Measurements from ENCODE around the gene FOXQ1. TPM values are rescaled to one million over a fixed set of nuclear protein-coding genes. Genes with fewer than 3 reads are reported as not detected.

FOXQ1 gene
- total and polyA plus RNA-seq, 2 of the 13 experiments (the other 11 are each of a cell fraction or from before 2014, with no cell fraction given): 35.2 to 39.8 TPM

DNA sequence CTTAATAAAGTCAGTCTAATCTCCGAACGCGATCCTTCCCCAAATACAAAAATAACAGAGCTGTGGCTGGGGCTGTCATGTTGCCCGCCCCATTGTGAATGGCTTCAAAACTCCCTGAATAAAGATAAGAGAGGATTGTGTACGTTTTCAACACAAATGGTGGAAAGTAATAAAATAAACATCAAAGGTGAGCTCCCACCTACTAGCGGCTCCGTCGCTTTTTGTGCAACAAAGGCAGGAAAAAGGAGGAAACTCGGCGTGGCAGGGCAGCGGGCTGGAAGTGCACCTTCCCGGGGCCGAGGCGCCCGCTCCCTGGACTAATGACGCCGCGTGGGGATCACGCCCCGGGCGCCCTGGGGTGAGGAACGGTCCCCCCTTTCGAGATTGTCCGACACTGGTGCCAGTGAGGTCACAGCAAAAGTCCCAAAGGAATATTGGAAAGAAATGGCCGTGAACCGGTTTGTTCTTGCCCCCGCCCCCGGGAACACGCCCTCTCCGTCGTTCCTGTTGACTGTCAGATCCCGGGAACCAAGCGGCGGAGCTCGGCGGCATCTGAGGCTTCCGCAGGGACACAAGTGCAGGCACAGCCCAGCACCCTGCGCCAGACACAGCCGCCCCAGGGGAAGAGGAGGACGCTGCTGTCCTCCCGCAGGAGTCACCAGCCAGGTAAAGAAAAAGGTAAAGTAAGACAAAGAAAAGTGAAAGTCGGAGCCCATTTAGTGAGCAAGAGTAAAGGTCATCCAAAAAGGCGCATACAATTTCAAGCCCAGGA lies 1.1 kb upstream of the FOXQ1 start (continued):
- TF ChIP-seq, protein P1, sequence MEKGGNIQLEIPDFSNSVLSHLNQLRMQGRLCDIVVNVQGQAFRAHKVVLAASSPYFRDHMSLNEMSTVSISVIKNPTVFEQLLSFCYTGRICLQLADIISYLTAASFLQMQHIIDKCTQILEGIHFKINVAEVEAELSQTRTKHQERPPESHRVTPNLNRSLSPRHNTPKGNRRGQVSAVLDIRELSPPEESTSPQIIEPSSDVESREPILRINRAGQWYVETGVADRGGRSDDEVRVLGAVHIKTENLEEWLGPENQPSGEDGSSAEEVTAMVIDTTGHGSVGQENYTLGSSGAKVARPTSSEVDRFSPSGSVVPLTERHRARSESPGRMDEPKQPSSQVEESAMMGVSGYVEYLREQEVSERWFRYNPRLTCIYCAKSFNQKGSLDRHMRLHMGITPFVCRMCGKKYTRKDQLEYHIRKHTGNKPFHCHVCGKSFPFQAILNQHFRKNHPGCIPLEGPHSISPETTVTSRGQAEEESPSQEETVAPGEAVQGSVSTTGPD (CRISPR knock-in tag; IDR thresholded peaks at IDR 0.05): peak; percentile 73
- TF ChIP-seq, protein P2, sequence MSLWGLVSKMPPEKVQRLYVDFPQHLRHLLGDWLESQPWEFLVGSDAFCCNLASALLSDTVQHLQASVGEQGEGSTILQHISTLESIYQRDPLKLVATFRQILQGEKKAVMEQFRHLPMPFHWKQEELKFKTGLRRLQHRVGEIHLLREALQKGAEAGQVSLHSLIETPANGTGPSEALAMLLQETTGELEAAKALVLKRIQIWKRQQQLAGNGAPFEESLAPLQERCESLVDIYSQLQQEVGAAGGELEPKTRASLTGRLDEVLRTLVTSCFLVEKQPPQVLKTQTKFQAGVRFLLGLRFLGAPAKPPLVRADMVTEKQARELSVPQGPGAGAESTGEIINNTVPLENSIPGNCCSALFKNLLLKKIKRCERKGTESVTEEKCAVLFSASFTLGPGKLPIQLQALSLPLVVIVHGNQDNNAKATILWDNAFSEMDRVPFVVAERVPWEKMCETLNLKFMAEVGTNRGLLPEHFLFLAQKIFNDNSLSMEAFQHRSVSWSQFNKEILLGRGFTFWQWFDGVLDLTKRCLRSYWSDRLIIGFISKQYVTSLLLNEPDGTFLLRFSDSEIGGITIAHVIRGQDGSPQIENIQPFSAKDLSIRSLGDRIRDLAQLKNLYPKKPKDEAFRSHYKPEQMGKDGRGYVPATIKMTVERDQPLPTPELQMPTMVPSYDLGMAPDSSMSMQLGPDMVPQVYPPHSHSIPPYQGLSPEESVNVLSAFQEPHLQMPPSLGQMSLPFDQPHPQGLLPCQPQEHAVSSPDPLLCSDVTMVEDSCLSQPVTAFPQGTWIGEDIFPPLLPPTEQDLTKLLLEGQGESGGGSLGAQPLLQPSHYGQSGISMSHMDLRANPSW (CRISPR knock-in tag; IDR thresholded peaks at IDR 0.05; ENCODE audit: borderline replicate concordance): no peak
- no peak for TF ChIP-seq ZNF101 (CRISPR knock-in tag; IDR thresholded peaks at IDR 0.05; ENCODE audit: borderline replicate concordance, low read depth)
- TF ChIP-seq, protein P3, sequence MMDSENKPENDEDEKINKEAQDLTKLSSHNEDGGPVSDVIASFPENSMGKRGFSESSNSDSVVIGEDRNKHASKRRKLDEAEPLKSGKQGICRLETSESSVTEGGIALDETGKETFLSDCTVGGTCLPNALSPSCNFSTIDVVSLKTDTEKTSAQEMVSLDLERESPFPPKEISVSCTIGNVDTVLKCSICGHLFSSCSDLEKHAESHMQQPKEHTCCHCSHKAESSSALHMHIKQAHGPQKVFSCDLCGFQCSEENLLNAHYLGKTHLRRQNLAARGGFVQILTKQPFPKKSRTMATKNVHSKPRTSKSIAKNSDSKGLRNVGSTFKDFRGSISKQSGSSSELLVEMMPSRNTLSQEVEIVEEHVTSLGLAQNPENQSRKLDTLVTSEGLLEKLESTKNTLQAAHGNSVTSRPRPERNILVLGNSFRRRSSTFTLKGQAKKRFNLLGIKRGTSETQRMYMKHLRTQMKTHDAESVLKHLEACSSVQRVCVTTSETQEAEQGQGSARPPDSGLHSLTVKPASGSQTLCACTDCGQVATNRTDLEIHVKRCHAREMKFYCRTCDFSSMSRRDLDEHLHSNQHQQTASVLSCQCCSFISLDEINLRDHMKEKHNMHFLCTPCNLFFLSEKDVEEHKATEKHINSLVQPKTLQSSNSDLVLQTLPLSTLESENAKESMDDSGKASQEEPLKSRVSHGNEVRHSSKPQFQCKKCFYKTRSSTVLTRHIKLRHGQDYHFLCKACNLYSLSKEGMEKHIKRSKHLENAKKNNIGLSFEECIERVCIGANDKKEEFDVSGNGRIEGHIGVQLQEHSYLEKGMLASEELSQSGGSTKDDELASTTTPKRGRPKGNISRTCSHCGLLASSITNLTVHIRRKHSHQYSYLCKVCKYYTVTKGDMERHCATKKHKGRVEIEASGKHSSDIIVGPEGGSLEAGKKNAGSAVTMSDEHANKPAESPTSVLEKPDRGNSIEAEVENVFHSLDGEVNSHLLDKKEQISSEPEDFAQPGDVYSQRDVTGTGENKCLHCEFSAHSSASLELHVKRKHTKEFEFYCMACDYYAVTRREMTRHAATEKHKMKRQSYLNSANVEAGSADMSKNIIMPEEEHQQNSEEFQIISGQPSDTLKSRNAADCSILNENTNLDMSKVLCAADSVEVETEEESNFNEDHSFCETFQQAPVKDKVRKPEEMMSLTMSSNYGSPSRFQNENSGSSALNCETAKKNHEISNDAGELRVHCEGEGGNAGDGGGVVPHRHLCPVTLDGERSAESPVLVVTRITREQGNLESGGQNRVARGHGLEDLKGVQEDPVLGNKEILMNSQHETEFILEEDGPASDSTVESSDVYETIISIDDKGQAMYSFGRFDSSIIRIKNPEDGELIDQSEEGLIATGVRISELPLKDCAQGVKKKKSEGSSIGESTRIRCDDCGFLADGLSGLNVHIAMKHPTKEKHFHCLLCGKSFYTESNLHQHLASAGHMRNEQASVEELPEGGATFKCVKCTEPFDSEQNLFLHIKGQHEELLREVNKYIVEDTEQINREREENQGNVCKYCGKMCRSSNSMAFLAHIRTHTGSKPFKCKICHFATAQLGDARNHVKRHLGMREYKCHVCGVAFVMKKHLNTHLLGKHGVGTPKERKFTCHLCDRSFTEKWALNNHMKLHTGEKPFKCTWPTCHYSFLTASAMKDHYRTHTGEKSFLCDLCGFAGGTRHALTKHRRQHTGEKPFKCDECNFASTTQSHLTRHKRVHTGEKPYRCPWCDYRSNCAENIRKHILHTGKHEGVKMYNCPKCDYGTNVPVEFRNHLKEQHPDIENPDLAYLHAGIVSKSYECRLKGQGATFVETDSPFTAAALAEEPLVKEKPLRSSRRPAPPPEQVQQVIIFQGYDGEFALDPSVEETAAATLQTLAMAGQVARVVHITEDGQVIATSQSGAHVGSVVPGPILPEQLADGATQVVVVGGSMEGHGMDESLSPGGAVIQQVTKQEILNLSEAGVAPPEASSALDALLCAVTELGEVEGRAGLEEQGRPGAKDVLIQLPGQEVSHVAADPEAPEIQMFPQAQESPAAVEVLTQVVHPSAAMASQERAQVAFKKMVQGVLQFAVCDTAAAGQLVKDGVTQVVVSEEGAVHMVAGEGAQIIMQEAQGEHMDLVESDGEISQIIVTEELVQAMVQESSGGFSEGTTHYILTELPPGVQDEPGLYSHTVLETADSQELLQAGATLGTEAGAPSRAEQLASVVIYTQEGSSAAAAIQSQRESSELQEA (CRISPR knock-in tag; IDR thresholded peaks at IDR 0.05; ENCODE audit: not compliant biosample characterization): no peak
- TF ChIP-seq, protein P4, sequence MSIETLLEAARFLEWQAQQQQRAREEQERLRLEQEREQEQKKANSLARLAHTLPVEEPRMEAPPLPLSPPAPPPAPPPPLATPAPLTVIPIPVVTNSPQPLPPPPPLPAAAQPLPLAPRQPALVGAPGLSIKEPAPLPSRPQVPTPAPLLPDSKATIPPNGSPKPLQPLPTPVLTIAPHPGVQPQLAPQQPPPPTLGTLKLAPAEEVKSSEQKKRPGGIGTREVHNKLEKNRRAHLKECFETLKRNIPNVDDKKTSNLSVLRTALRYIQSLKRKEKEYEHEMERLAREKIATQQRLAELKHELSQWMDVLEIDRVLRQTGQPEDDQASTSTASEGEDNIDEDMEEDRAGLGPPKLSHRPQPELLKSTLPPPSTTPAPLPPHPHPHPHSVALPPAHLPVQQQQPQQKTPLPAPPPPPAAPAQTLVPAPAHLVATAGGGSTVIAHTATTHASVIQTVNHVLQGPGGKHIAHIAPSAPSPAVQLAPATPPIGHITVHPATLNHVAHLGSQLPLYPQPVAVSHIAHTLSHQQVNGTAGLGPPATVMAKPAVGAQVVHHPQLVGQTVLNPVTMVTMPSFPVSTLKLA (IDR thresholded peaks at IDR 0.05): no peak
- TF ChIP-seq ZFP82 (CRISPR knock-in tag; IDR thresholded peaks at IDR 0.05; ENCODE audit: borderline replicate concordance): no peak
- TF ChIP-seq ZNF792 (CRISPR knock-in tag; IDR thresholded peaks at IDR 0.05): no peak
- no peak; the same call in 1 of the 2 replicates for TF ChIP-seq ZNF878 (CRISPR knock-in tag; IDR thresholded peaks at IDR 0.05)
- TF ChIP-seq HDAC2 (CRISPR knock-in tag; IDR thresholded peaks at IDR 0.05): peak; percentile 60
- no peak for TF ChIP-seq FOXJ3 (CRISPR knock-in tag; IDR thresholded peaks at IDR 0.05; ENCODE audit: borderline replicate concordance)
- TF ChIP-seq ZEB1 (IDR thresholded peaks at IDR 0.05; ENCODE audit: insufficient replicate concordance, low read depth): peak; percentile 72
- TF ChIP-seq DMAP1 (CRISPR knock-in tag; IDR thresholded peaks at IDR 0.05): no peak
- TF ChIP-seq PCBP1 (IDR thresholded peaks at IDR 0.05; ENCODE audit: borderline replicate concordance, low read depth, low read length): 0 out of 2 replicates have a peak, but pooled peaks have one; percentile 13
- TF ChIP-seq PTBP1 (IDR thresholded peaks at IDR 0.05; ENCODE audit: low read depth, low read length, poor library complexity, severe bottlenecking): no peak
- TF ChIP-seq SETDB1 (CRISPR knock-in tag; IDR thresholded peaks at IDR 0.05; ENCODE audit: borderline replicate concordance): no peak
